HEK293T (cell line): ENCODE data around the gene FBH1.

Experiments
- CTCF ChIA-PET: fragments of 350-600 bp; formaldehyde crosslinking; extraction: SDS; loops from one replicate; lab custom pipeline; 2021; ENCODE audit warnings: antibody characterized with exemption, inconsistent platforms; lab: Yijun Ruan, JAX
- POLR2A ChIA-PET: fragments of 350-600 bp; formaldehyde crosslinking; extraction: SDS; loops from one replicate; lab custom pipeline; 2020; ENCODE audit warnings: antibody characterized with exemption, inconsistent platforms; lab: Yijun Ruan, JAX
- DNase-seq: peaks from one replicate; pipeline ENCODE4 v3.0.0; 2012; ENCODE audit warnings: mixed read lengths; ENCODE audit errors: extremely low spot score
- ARNT ChIP-seq: fragments of 450-650 bp; IDR thresholded peaks from 2 replicates; pipeline ENCODE4 v1.6.1; 2017; ENCODE audit warnings: mild to moderate bottlenecking
- BHLHE40 ChIP-seq: fragments of 450-650 bp; IDR thresholded peaks from 2 replicates; pipeline ENCODE4 v1.6.1; 2016; ENCODE audit warnings: mild to moderate bottlenecking, moderate library complexity, borderline replicate concordance
- CTBP1 ChIP-seq: fragments of 450-650 bp; IDR thresholded peaks from 2 replicates; pipeline ENCODE4 v1.6.1; 2016; ENCODE audit warnings: borderline replicate concordance
- ELF4 ChIP-seq: fragments of 450-650 bp; IDR thresholded peaks from 2 replicates; pipeline ENCODE4 v1.6.1; 2017; ENCODE audit warnings: antibody characterized with exemption
- FOXA1 ChIP-seq: fragments of 450-650 bp; IDR thresholded peaks from 2 replicates; pipeline ENCODE4 v1.6.1; 2016; ENCODE audit warnings: mild to moderate bottlenecking
- FOXK2 ChIP-seq: fragments of 450-650 bp; IDR thresholded peaks from 2 replicates; pipeline ENCODE4 v1.6.1; 2016; ENCODE audit warnings: mild to moderate bottlenecking
- FOXM1 ChIP-seq: fragments of 450-650 bp; IDR thresholded peaks from 2 replicates; pipeline ENCODE4 v1.6.1; 2017; ENCODE audit warnings: mild to moderate bottlenecking, borderline replicate concordance
- HDGF ChIP-seq: fragments of 450-650 bp; IDR thresholded peaks from 2 replicates; pipeline ENCODE4 v1.6.1; 2017; ENCODE audit warnings: antibody characterized with exemption, borderline replicate concordance
- L3MBTL2 ChIP-seq: fragments of 450-650 bp; conservative IDR thresholded peaks from 2 replicates; pipeline ENCODE4 v1.6.1; 2016; ENCODE audit warnings: mild to moderate bottlenecking
- LEF1 ChIP-seq: fragments of 450-650 bp; IDR thresholded peaks from 2 replicates; pipeline ENCODE4 v1.6.1; 2017; ENCODE audit warnings: mild to moderate bottlenecking, borderline replicate concordance
- NFRKB ChIP-seq: fragments of 450-650 bp; IDR thresholded peaks from 2 replicates; pipeline ENCODE4 v1.6.1; 2016; ENCODE audit warnings: mild to moderate bottlenecking, moderate library complexity
- SP1 ChIP-seq: fragments of 450-650 bp; IDR thresholded peaks from 2 replicates; pipeline ENCODE4 v1.6.1; 2017
- SUZ12 ChIP-seq: fragments of 450-650 bp; IDR thresholded peaks from 2 replicates; pipeline ENCODE4 v1.6.1; 2016; ENCODE audit warnings: mild to moderate bottlenecking
- TARDBP ChIP-seq: fragments of 450-650 bp; IDR thresholded peaks from 2 replicates; pipeline ENCODE4 v1.6.1; 2016
- ZNF384 ChIP-seq: fragments of 450-650 bp; IDR thresholded peaks from 2 replicates; pipeline ENCODE4 v1.6.1; 2016
- TF ChIP-seq, protein P1 (sequence below): fragments of 450-650 bp; IDR thresholded peaks from 2 replicates; pipeline ENCODE4 v1.6.1; 2016

The FBH1 gene

DNA sequence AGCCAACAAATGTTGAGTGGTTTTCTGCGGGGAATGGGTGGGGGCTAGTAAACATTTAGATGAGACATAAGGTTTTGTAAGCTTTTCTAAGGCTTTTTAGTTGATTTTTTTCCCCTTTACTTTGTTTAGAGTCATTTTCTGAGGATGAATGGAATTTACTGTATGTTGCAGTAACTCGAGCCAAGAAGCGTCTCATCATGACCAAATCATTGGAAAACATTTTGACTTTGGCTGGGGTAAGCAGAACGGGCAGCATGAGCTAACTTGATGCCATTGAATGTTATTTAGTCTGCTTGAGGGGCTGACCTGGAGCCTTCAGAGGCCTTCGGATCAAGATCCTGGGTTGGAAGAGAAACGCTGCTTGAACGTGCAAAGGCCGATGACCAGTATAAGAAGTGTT, 37.3 kb downstream of the FBH1 start:
- no peak for TF ChIP-seq L3MBTL2
- TF ChIP-seq ZNF384 = no peak
- POLR2A ChIA-PET = no interaction called here

DNA sequence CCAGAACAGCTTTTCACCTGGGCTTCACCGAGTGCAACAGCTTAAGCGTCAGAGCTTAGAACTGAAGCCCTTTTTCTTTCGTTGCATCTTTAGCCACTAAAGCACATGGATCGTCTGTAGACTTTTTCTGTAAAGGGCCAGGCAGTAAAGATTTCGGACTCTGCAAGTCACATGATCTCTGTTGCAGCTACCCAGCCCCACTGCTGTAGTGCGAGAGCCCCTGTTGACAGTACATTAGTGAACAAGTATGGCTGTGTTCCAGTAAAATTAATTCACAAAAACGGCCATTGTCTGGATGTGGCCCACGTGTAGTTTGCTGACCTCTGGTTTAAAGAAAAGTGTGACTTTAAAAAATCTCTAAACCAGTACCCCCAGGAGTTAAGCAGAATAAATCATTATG, 39.4 kb downstream of the FBH1 start:
- ChIA-PET CTCF (no interaction called here), POLR2A (no interaction called here)
- TF ChIP-seq SP1 = no peak
- no peak for TF ChIP-seq BHLHE40
- no peak for TF ChIP-seq ARNT
- TF ChIP-seq, protein P1, sequence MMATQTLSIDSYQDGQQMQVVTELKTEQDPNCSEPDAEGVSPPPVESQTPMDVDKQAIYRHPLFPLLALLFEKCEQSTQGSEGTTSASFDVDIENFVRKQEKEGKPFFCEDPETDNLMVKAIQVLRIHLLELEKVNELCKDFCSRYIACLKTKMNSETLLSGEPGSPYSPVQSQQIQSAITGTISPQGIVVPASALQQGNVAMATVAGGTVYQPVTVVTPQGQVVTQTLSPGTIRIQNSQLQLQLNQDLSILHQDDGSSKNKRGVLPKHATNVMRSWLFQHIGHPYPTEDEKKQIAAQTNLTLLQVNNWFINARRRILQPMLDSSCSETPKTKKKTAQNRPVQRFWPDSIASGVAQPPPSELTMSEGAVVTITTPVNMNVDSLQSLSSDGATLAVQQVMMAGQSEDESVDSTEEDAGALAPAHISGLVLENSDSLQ = no peak
- TF ChIP-seq CTBP1 = no peak
- no peak for TF ChIP-seq FOXA1
- TF ChIP-seq HDGF = no peak
- TF ChIP-seq FOXK2 = no peak
- no peak for TF ChIP-seq FOXM1
- TF ChIP-seq L3MBTL2 = no peak
- no peak for TF ChIP-seq LEF1
- TF ChIP-seq NFRKB = no peak
- no peak for TF ChIP-seq ZNF384
- TF ChIP-seq TARDBP = no peak
- no peak for DNase-seq

More for the DNA sequence above, 37.3 kb downstream of the FBH1 start:
- no peak for DNase-seq
- CTCF ChIA-PET = no interaction called here

DNA sequence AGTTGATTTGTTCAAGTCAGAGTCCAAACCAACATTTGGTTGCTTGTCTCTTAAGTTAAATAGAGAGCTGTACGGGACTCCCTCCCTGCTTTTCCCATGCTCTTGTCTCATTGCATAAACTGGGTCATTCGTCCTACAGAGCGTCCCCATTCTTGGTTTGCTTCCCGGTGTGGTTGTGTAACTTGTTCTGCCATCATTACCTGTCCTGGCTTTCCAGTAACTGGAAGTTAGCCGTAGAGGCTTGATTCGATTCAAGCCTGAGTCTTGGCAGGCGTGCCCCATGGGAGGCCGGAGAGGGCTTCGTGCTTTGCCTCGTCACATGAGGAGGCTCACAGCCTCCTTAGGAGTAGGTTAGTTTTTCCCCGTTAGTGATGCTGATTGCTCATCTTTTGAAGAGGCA, 40.2 kb downstream of the FBH1 start:
- ChIA-PET POLR2A (no interaction called here), CTCF (no interaction called here)
- no peak for TF ChIP-seq NFRKB
- TF ChIP-seq HDGF = no peak
- no peak for TF ChIP-seq CTBP1
- TF ChIP-seq L3MBTL2 = no peak
- no peak for TF ChIP-seq BHLHE40
- TF ChIP-seq ZNF384 = no peak
- no peak for TF ChIP-seq TARDBP
- TF ChIP-seq LEF1 = no peak
- no peak for DNase-seq

DNA sequence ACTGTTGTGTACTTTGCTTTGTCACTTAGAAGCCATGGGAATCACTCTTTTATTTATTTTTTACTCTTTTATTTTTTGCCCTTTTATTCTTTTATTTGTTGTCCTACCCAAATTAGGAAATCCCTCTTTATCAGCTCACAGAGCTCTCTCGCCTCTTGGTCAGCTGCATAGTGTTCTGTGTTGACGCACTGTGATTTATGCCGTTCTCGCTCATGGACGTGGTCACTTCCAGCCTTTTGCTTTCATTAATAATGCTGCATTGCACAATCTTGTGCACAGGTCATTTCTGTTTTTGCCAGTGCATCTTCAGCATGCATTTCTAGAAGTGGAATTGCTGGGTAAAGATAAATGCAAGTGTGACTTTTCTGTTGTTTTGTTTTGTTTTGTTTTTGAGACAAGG, 42.3 kb downstream of the FBH1 start:
- POLR2A ChIA-PET = no interaction called here
- TF ChIP-seq TARDBP (no peak), NFRKB (no peak), L3MBTL2 (no peak), FOXK2 (no peak), HDGF (no peak), ZNF384 (no peak), SUZ12 (no peak), BHLHE40 (no peak), FOXA1 (no peak), SP1 (no peak), ELF4 (no peak), ARNT (no peak)
- TF ChIP-seq, protein P1 = no peak

DNA sequence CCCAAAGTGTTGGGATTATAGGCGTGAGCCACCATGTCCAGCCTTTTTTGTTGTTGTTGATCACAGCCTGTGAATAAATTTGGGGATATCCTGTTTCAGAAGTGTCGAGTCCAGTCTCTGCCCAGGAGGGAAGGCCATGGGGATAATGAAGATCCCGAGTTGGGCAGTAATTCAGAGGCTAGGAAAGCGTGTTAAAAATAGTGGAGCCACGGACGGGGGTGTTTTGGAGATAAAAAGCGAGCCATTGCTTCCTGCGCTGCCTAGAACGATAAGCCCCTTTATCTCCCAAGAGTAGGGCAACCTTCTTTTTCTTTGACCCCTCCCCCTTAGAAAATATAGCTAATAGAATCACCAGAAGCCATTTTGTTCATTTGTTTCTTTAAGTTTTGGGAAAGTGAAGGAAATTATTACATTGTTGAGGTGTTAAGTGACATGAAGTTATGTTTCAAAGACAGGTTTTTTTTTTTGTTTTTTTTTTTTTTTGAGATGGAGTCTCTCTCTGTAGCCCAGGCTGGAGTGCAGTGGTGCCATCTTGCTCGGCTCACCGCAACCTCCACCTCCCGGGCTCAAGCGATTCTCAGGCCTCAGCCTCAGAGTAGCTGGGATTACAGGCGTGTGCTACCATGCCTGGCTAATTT, 44.0 kb downstream of the FBH1 start:
- CTCF ChIA-PET = no interaction called here
- TF ChIP-seq BHLHE40 = no peak
- TF ChIP-seq ARNT = no peak
- TF ChIP-seq, protein P1 = no peak
- TF ChIP-seq SP1 = no peak
- TF ChIP-seq SUZ12 = no peak
- no peak for TF ChIP-seq FOXK2
- TF ChIP-seq FOXM1 = no peak
- no peak for TF ChIP-seq LEF1
- TF ChIP-seq CTBP1 = no peak
- TF ChIP-seq TARDBP = no peak
- no peak for TF ChIP-seq ELF4
- TF ChIP-seq NFRKB = no peak
- no peak for TF ChIP-seq ZNF384
- DNase-seq = no peak
- POLR2A ChIA-PET = interaction anchor here (0.7 kb wide), 1 partner anchor 271 kb away, joined by 3 read pairs; no protein-coding TSS in a partner anchor

More for the DNA sequence above, 42.3 kb downstream of the FBH1 start:
- no peak for DNase-seq
- CTCF ChIA-PET = no interaction called here

DNA sequence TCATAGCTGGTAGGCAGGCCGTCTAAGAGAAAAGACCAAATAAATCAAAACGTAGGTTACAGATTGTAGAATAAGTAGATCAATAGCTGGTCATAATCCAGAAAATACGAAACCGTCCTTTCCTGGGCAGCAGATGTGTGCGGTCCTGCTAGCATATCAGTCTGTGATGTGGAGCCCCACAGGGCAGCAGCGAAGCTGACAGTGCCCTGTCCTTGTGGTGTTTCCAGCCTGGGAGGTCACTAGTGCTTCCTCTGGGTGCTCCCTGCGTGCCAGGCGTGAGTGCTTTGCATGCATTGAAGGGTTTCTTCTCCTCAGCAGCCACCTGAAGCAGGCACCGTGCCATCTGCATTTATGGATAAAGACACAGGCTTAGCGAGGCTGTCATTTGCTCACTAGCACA, 45.6 kb downstream of the FBH1 start:
- TF ChIP-seq TARDBP (no peak), LEF1 (no peak), ELF4 (no peak), L3MBTL2 (no peak)
- ChIA-PET POLR2A (no interaction called here), CTCF (no interaction called here)
- DNase-seq = no peak

DNA sequence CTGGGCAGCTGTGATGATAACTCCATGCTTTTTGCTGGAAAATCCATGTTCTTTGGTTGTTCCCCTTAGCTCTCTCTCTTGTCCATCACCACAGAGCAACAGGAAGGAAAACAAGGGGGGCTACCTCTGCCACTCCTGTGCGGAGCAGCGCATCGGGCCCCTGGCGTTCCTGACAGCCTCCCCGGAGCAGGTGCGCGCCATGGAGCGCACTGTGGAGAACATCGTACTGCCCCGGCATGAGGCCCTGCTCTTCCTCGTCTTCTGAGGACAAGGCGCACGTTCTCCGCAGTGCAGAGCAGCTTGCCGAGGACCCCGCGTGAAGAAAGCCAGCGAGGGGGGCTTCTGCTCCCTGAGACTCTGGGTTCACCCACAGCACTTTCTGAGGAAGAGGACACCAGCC, 47.0 kb downstream of the FBH1 start:
- TF ChIP-seq, protein P1 = no peak
- TF ChIP-seq CTBP1 = no peak
- TF ChIP-seq FOXA1 = no peak
- TF ChIP-seq BHLHE40 = no peak
- TF ChIP-seq FOXM1 = no peak
- no peak for TF ChIP-seq ZNF384
- TF ChIP-seq L3MBTL2 = no peak
- no peak for TF ChIP-seq LEF1
- no peak for TF ChIP-seq TARDBP
- TF ChIP-seq SUZ12 = no peak
- no peak for TF ChIP-seq FOXK2
- no peak for TF ChIP-seq HDGF
- no peak for TF ChIP-seq SP1
- TF ChIP-seq NFRKB = no peak
- no peak for TF ChIP-seq ELF4
- ChIA-PET CTCF (no interaction called here), POLR2A (no interaction called here)
- no peak for DNase-seq
